DOHH2 (cell line): Measurements from ENCODE around the gene NFE2L1.

Source experiments
- H3F3A ChIP-seq: fragments of 200-600 bp; sonication (generic), shearing (Covaris generic); 2 replicates; pipeline ENCODE4 v1.6.0; 2016; ENCODE audit warnings: antibody characterized with exemption, mild to moderate bottlenecking; ENCODE audit not compliant: control insufficient read depth, insufficient read depth
- H3K27ac ChIP-seq: fragments of 200-600 bp; sonication (generic); 2 replicates; pipeline ENCODE4 v1.5.1; 2014; ENCODE audit warnings: low read depth, mild to moderate bottlenecking, low read length, moderate library complexity
- H3K27me3 ChIP-seq: fragments of 200-600 bp; sonication (generic); 2 replicates; pipeline ENCODE4 v1.6.1; 2014; ENCODE audit warnings: mild to moderate bottlenecking, low read length, mixed read lengths; ENCODE audit not compliant: control insufficient read depth
- H3K36me3 ChIP-seq: fragments of 200-600 bp; sonication (generic); 2 replicates; pipeline ENCODE4 v1.6.1; 2014; ENCODE audit warnings: mild to moderate bottlenecking, low read length, moderate library complexity, mixed read lengths; ENCODE audit not compliant: control insufficient read depth
- H3K4me1 ChIP-seq: fragments of 200-600 bp; sonication (generic); 2 replicates; pipeline ENCODE4 v1.6.1; 2014; ENCODE audit warnings: mild to moderate bottlenecking, low read length, mixed read lengths; ENCODE audit not compliant: control insufficient read depth
- H3K4me2 ChIP-seq: fragments of 200-600 bp; sonication (generic); 2 replicates; pipeline ENCODE4 v1.6.0; 2014; ENCODE audit warnings: mild to moderate bottlenecking, low read length, moderate library complexity
- H3K4me3 ChIP-seq: fragments of 200-600 bp; sonication (generic); 2 replicates; pipeline ENCODE4 v1.5.1; 2014; ENCODE audit warnings: mild to moderate bottlenecking, low read length, mixed read lengths
- H3K79me2 ChIP-seq: fragments of 200-600 bp; sonication (generic); 2 replicates; pipeline ENCODE4 v1.6.1; 2014; ENCODE audit warnings: mild to moderate bottlenecking, low read length, mixed read lengths; ENCODE audit not compliant: control insufficient read depth
- H3K9me2 ChIP-seq: fragments of 200-600 bp; sonication (generic); replicated peaks from 2 replicates; pipeline ENCODE4 v1.6.1; 2014; ENCODE audit warnings: mild to moderate bottlenecking, low read length, mixed read lengths; ENCODE audit not compliant: control insufficient read depth
- H3K9me3 ChIP-seq: fragments of 200-600 bp; sonication (generic); 2 replicates; pipeline ENCODE4 v1.6.1; 2014; ENCODE audit warnings: antibody characterized with exemption, low read length, mixed read lengths; ENCODE audit not compliant: control insufficient read depth, insufficient read depth
- H4K20me1 ChIP-seq: fragments of 200-600 bp; sonication (generic); 2 replicates; pipeline ENCODE4 v1.6.0; 2014; ENCODE audit warnings: low read depth, mild to moderate bottlenecking, antibody characterized with exemption, low read length, moderate library complexity; ENCODE audit not compliant: control insufficient read depth, insufficient read depth
- CTCF ChIP-seq: fragments of 200-600 bp; sonication (generic); IDR thresholded peaks from one replicate; pipeline ENCODE4 v1.5.1; 2014; ENCODE audit warnings: antibody characterized with exemption, mild to moderate bottlenecking, low read depth, low read length; ENCODE audit not compliant: poor library complexity, severe bottlenecking
- EZH2phosphoT487 ChIP-seq: fragments of 200-600 bp; sonication (generic); IDR thresholded peaks from 2 replicates; pipeline ENCODE4 v1.6.1; 2017; ENCODE audit warnings: borderline replicate concordance, mild to moderate bottlenecking, antibody characterized with exemption, low read length, moderate library complexity, mixed read lengths

Gene NFE2L1

DNA sequence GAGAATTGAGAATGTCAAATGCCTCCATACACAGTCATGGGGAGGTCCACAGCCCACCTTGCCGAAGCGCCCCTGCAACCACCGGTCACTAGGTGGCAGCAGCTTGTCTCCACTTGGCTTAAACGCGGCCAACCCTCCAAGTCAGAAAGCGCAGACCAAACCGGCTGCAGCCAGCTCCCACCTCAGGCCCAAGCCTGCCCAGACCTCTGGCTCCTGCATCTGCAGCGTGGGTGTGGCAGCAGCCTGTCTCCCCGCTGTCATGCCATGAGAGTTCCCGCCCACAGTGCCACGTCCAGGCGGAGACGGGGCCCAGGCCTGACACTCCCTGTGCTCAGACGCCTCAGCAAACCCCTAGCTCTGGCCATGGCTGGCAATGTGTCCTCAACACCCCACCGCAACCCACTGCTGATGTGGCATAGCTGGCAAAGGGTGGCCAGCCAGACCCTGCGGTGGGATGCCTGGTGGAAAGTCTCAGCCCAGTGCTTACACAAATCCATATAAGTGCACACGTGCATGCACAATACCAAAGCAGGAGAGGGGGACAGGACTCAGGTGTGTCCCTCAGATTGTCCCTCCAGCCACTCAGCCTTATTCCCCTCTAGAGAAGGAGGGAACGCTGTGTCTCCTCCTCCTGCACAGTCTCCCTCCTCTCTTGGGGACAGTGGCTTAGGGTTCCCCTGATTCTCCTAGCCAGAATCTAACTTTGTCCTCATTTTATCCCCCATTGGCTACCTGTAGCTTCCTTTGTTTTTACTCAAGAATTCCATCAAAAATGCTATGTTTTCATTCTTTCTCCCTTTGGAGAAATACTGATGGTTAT lies 21.4 kb upstream of the NFE2L1 start:
- no peaks in the 10 kb centered on the region for H3F3A ChIP-seq
- H3K4me3 ChIP-seq, result no peak overlapping the region
- H3K36me3 ChIP-seq, result no peaks in the 10 kb centered on the region
- TF ChIP-seq CTCF (peak; percentile 89), EZH2phosphoT487 (no peak)
- H3K27ac ChIP-seq, result no peak overlapping the region
- H3K9me2 ChIP-seq, result no peaks in the 10 kb centered on the region
- H3K4me2 ChIP-seq, result no peak overlapping the region
- H3K4me1 ChIP-seq, result peaks cover 33% of the 10 kb centered on the region
- no peaks in the 10 kb centered on the region for H3K9me3 ChIP-seq
- no peaks in the 10 kb centered on the region for H4K20me1 ChIP-seq
- H3K27me3 ChIP-seq, result peaks cover 26% of the 10 kb centered on the region
- no peaks in the 10 kb centered on the region for H3K79me2 ChIP-seq

GRCh38 chr17:48027322-48027981 lies 20.7 kb upstream of the NFE2L1 start:
- Histone ChIP-seq H3K4me2 (no peak overlapping the region), H3K4me3 (no peak overlapping the region)

DNA sequence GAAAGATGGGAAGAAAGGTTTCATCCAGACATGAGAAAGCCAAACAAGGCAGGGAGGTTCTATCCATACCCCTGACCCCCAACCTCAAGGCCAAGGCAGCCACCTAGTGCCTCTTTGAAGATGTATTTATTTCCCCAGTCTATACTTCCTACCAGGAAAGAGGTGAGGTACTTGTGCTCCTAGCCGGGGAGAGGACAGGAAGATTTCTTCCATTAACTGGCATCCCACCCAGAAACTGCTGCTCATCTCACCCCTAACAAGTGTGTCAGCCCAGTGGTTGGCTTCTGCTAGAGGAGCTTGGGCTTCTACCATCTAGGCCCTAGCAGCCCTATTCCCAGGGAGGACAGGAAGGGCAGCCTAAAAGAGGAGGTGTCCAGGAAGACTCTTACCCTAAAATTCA lies 19.4 kb upstream of the NFE2L1 start:
- Histone ChIP-seq H3K27me3 (peaks cover 31% of the 10 kb centered on the region), H3K79me2 (no peaks in the 10 kb centered on the region), H3K4me1 (peaks cover 26% of the 10 kb centered on the region), H3K4me2 (no peak overlapping the region), H3K36me3 (no peaks in the 10 kb centered on the region), H3K27ac (no peak overlapping the region), H4K20me1 (no peaks in the 10 kb centered on the region), H3K9me2 (no peaks in the 10 kb centered on the region), H3K9me3 (no peaks in the 10 kb centered on the region), H3K4me3 (no peak overlapping the region), H3F3A (no peaks in the 10 kb centered on the region)
- no peak for TF ChIP-seq CTCF
- no peak for TF ChIP-seq EZH2phosphoT487

More at GRCh38 chr17:48027322-48027981, 20.7 kb upstream of the NFE2L1 start:
- H3K9me3 ChIP-seq, result no peaks in the 10 kb centered on the region
- no peak overlapping the region for H3K27ac ChIP-seq
- no peaks in the 10 kb centered on the region for H3F3A ChIP-seq
- no peaks in the 10 kb centered on the region for H3K36me3 ChIP-seq
- peaks cover 33% of the 10 kb centered on the region for H3K4me1 ChIP-seq
- no peaks in the 10 kb centered on the region for H3K79me2 ChIP-seq
- peaks cover 32% of the 10 kb centered on the region for H3K27me3 ChIP-seq
- H4K20me1 ChIP-seq, result no peaks in the 10 kb centered on the region
- H3K9me2 ChIP-seq, result no peaks in the 10 kb centered on the region
- no peak for TF ChIP-seq CTCF
- no peak for TF ChIP-seq EZH2phosphoT487
